ENCODE results near the gene NPBWR2.
"Not testable (repeated sequence)": the region's sequence is repeated elsewhere in the genome, so short reads cannot be mapped to it uniquely, and the experiment has no call there.

Gene NPBWR2

GRCh38 chr20:64102647-64103354 lies 4.6 kb downstream of the NPBWR2 start:
- peak; percentile 14 for DNase-seq

GRCh38 chr20:64101731-64102621 lies 5.4 kb downstream of the NPBWR2 start:
- peak; percentile 80 for DNase-seq

- DNase-seq: no peak
Observed at GRCh38 chr20:64100946-64101688, 6.2 kb downstream of the NPBWR2 start.

- DNase-seq: no peak
Observed at GRCh38 chr20:64100566-64100888, 6.8 kb downstream of the NPBWR2 start.

GRCh38 chr20:64099880-64100565 lies 7.3 kb downstream of the NPBWR2 start:
- DNase-seq: no peak

GRCh38 chr20:64099086-64099786 lies 8.1 kb downstream of the NPBWR2 start:
- no peak for DNase-seq

GRCh38 chr20:64098471-64099013 lies 8.8 kb downstream of the NPBWR2 start:
- no peak for DNase-seq

- DNase-seq: no peak
Observed at GRCh38 chr20:64096535-64096934, 10.8 kb downstream of the NPBWR2 start.

GRCh38 chr20:64095927-64096326 lies 11.4 kb downstream of the NPBWR2 start:
- DNase-seq: no peak

- DNase-seq: no peak
Observed at GRCh38 chr20:64095455-64095854, 11.9 kb downstream of the NPBWR2 start.

- DNase-seq: no peak
Observed at GRCh38 chr20:64093013-64093503, 14.3 kb downstream of the NPBWR2 start.

- DNase-seq: no peak
Observed at GRCh38 chr20:64092258-64093012, 14.9 kb downstream of the NPBWR2 start.

GRCh38 chr20:64091770-64092169 lies 15.6 kb downstream of the NPBWR2 start:
- no peak for DNase-seq

- DNase-seq: no peak
Observed at GRCh38 chr20:64091340-64091739, 16.0 kb downstream of the NPBWR2 start.

- DNase-seq: no peak
Observed at GRCh38 chr20:64090165-64090564, 17.2 kb downstream of the NPBWR2 start.

GRCh38 chr20:64088586-64088985 lies 18.8 kb downstream of the NPBWR2 start:
- DNase-seq: not testable (repeated sequence)

- DNase-seq: not testable (repeated sequence)
Observed at GRCh38 chr20:64087226-64087825, 20.0 kb downstream of the NPBWR2 start.

GRCh38 chr20:64086801-64087200 lies 20.6 kb downstream of the NPBWR2 start:
- DNase-seq: no peak

- DNase-seq: no peak
Observed at GRCh38 chr20:64084685-64085152, 22.6 kb downstream of the NPBWR2 start.
